GM12891 (cell line): Measurements from ENCODE around the gene ZFAND5.

Source experiments
- PAX5 ChIP-seq: IDR thresholded peaks from 2 replicates; pipeline ENCODE4 v1.6.1; 2011; ENCODE audit warnings: low read length, moderate library complexity, mild to moderate bottlenecking; ENCODE audit not compliant: insufficient read depth, severe bottlenecking
- POLR2A ChIP-seq: IDR thresholded peaks from 2 replicates; pipeline ENCODE4 v1.6.1; 2011; ENCODE audit warnings: low read depth, low read length, control low read depth
- POLR2AphosphoS5 ChIP-seq: IDR thresholded peaks from 2 replicates; pipeline ENCODE4 v1.6.1; 2011; ENCODE audit warnings: low read depth, low read length, control low read depth
- POU2F2 ChIP-seq: IDR thresholded peaks from 2 replicates; pipeline ENCODE4 v1.6.1; 2011; ENCODE audit warnings: low read depth, mild to moderate bottlenecking, control low read depth, low read length, moderate library complexity
- SPI1 ChIP-seq: IDR thresholded peaks from 2 replicates; pipeline ENCODE4 v1.6.1; 2011; ENCODE audit warnings: low read depth, low read length, control low read depth
- TAF1 ChIP-seq: IDR thresholded peaks from 2 replicates; pipeline ENCODE4 v1.6.1; 2011; ENCODE audit warnings: low read depth, low read length, control low read depth

DNA sequence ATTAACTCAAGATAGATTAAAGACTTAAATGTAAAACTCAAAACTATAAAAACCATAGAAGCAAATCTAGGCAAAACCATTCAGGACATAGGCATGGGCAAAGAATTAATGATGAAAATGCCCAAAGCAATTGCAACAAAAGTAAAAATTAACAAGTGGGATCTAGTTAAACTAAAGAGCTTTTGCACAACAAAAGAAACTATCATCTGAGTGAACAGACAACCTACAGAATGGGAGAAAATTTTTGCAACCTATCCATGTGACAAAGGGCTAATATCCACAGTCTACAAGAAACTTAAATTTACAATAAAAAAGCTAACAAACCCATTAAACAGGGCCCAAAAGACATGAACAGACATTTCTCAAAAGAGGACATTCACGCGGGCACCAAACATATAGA, 34.4 kb upstream of the ZFAND5 start:
- no peak for TF ChIP-seq POLR2A
- TF ChIP-seq POLR2AphosphoS5 = no peak
- TF ChIP-seq SPI1 = no peak
- TF ChIP-seq POU2F2 = no peak
- no peak for TF ChIP-seq TAF1
- no peak for TF ChIP-seq PAX5
